ENCODE results near the gene SLC37A1.

SLC37A1 gene

GRCh38 chr21:42527489-42528158 lies 14.0 kb downstream of the SLC37A1 start:
- DNase-seq (ENCODE audit: low read depth) = no peak

GRCh38 chr21:42530167-42530518 lies 16.5 kb downstream of the SLC37A1 start:
- DNase-seq (ENCODE audit: low read depth) = no peak

- no peak for DNase-seq (ENCODE audit: low read depth)
These were observed 18.1 kb downstream of the SLC37A1 start for GRCh38 chr21:42531771-42532170.

GRCh38 chr21:42532466-42533181 lies 19.0 kb downstream of the SLC37A1 start:
- DNase-seq (ENCODE audit: low read depth) = no peak

- DNase-seq (ENCODE audit: low read depth) = no peak
These were observed 19.8 kb downstream of the SLC37A1 start for GRCh38 chr21:42533306-42533962.

GRCh38 chr21:42533963-42534355 lies 20.3 kb downstream of the SLC37A1 start:
- no peak for DNase-seq (ENCODE audit: low read depth)

GRCh38 chr21:42534421-42535378 lies 21.0 kb downstream of the SLC37A1 start:
- DNase-seq (ENCODE audit: low read depth) = no peak

- no peak for DNase-seq (ENCODE audit: low read depth)
These were observed 22.0 kb downstream of the SLC37A1 start for GRCh38 chr21:42535602-42536171.

- no peak for DNase-seq (ENCODE audit: low read depth)
These were observed 22.9 kb downstream of the SLC37A1 start for GRCh38 chr21:42536601-42537000.

GRCh38 chr21:42537106-42537742 lies 23.6 kb downstream of the SLC37A1 start:
- DNase-seq (ENCODE audit: low read depth) = no peak

GRCh38 chr21:42538479-42539275 lies 25.0 kb downstream of the SLC37A1 start:
- DNase-seq (ENCODE audit: low read depth) = no peak

GRCh38 chr21:42539342-42539741 lies 25.7 kb downstream of the SLC37A1 start:
- DNase-seq (ENCODE audit: low read depth) = no peak

GRCh38 chr21:42539931-42540343 lies 26.3 kb downstream of the SLC37A1 start:
- no peak for DNase-seq (ENCODE audit: low read depth)

GRCh38 chr21:42540396-42540795 lies 26.7 kb downstream of the SLC37A1 start:
- DNase-seq (ENCODE audit: low read depth) = no peak

GRCh38 chr21:42541174-42541573 lies 27.5 kb downstream of the SLC37A1 start:
- no peak for DNase-seq (ENCODE audit: low read depth)

- no peak for DNase-seq (ENCODE audit: low read depth)
These were observed 28.0 kb downstream of the SLC37A1 start for GRCh38 chr21:42541618-42542017.

- DNase-seq (ENCODE audit: low read depth) = no peak
These were observed 28.5 kb downstream of the SLC37A1 start for GRCh38 chr21:42542196-42542595.

GRCh38 chr21:42542596-42542995 lies 28.9 kb downstream of the SLC37A1 start:
- no peak for DNase-seq (ENCODE audit: low read depth)

GRCh38 chr21:42543106-42543847 lies 29.6 kb downstream of the SLC37A1 start:
- DNase-seq (ENCODE audit: low read depth) = no peak

- no peak for DNase-seq (ENCODE audit: low read depth)
These were observed 30.9 kb downstream of the SLC37A1 start for GRCh38 chr21:42544544-42544943.

Measured in fibroblast of the conjunctiva (primary cell).